Measurements from ENCODE around the gene PRR18. TPM values are rescaled to one million over a fixed set of nuclear protein-coding genes. Genes with fewer than 3 reads are reported as not detected.

The PRR18 gene
- total RNA-seq, 1 experiment from 2014 or later, result not detected

GRCh38 chr6:166306378-166307081, 1.7 kb downstream of the PRR18 start:
- no peak for DNase-seq (ENCODE audit: low read depth)

GRCh38 chr6:166305562-166306117, 2.6 kb downstream of the PRR18 start:
- no peak for DNase-seq (ENCODE audit: low read depth)

GRCh38 chr6:166304106-166304505, 4.1 kb downstream of the PRR18 start:
- no peak for DNase-seq (ENCODE audit: low read depth)

GRCh38 chr6:166301611-166302529, 6.3 kb downstream of the PRR18 start:
- DNase-seq (ENCODE audit: low read depth), result no peak

GRCh38 chr6:166300357-166300987, 7.7 kb downstream of the PRR18 start:
- DNase-seq (ENCODE audit: low read depth), result no peak

- no peak for DNase-seq (ENCODE audit: low read depth)
Observed at GRCh38 chr6:166297606-166298005, 10.6 kb downstream of the PRR18 start.

- no peak for DNase-seq (ENCODE audit: low read depth)
Observed at GRCh38 chr6:166296035-166296883, 11.9 kb downstream of the PRR18 start.

GRCh38 chr6:166293731-166294584, 14.2 kb downstream of the PRR18 start:
- DNase-seq (ENCODE audit: low read depth), result no peak

- DNase-seq (ENCODE audit: low read depth), result no peak
Observed at GRCh38 chr6:166289207-166290060, 18.8 kb downstream of the PRR18 start.

GRCh38 chr6:166286839-166287271, 21.3 kb downstream of the PRR18 start:
- DNase-seq (ENCODE audit: low read depth), result peak; percentile 14

- DNase-seq (ENCODE audit: low read depth), result no peak
Observed at GRCh38 chr6:166285233-166285632, 23.0 kb downstream of the PRR18 start.

GRCh38 chr6:166284640-166285039, 23.6 kb downstream of the PRR18 start:
- no peak for DNase-seq (ENCODE audit: low read depth)

GRCh38 chr6:166282394-166283032, 25.7 kb downstream of the PRR18 start:
- no peak for DNase-seq (ENCODE audit: low read depth)

- no peak for DNase-seq (ENCODE audit: low read depth)
Observed at GRCh38 chr6:166281104-166281503, 27.1 kb downstream of the PRR18 start.

GRCh38 chr6:166279393-166279679, 28.9 kb downstream of the PRR18 start:
- DNase-seq (ENCODE audit: low read depth), result no peak

GRCh38 chr6:166278579-166279392, 29.4 kb downstream of the PRR18 start:
- DNase-seq (ENCODE audit: low read depth), result no peak

GRCh38 chr6:166277892-166278578, 30.2 kb downstream of the PRR18 start:
- peak; percentile 17 for DNase-seq (ENCODE audit: low read depth)
